Measurements from ENCODE around the gene UBXN4. TPM values are rescaled to one million over a fixed set of nuclear protein-coding genes. Genes with fewer than 3 reads are reported as not detected.
"Not testable (repeated sequence)": the region's sequence is repeated elsewhere in the genome, so short reads cannot be mapped to it uniquely, and the experiment has no call there.

The UBXN4 gene
- total RNA-seq, 3 donors from 2014 or later: 70.2 to 101 (median 89.1) TPM

DNA sequence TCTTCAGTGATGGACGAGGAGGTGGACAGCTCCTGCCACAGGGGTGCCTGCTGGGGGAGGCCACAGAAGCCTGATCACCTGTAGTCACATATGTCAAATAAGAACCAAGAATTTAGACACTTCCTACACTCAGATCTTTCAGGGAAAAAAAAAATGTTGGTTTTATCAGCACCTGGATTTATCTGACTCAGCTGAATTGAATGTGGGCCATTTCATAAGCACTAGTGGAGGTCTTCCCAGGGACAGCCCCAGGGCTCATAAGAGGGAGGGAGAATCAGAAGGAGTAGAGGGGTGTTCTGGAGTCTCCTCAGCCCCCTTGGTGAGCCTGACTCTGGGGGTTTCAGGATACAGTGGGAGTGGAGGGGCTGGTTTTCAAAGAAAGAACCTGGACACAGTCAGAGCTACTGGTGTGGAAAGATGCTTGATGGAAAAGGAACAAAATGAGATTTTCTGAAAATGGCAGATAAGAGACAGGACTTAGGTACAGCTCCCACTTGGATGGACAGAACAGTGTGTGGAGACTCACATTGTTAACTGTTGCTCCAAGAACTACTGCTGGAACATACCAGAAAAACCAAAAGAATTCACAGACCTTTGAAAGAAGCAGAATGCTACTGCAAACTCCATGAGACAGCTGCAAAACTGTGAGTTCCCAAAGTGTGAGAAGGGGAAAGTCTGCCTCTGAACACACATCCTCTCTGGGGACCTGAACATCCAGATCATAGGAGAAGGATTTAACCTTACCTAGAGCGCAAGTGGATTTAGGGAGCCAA is 49.9 kb downstream of the UBXN4 start:
- no peaks in the 10 kb centered on the region for H3K4me1 ChIP-seq
- no peaks in the 10 kb centered on the region for H3K9me3 ChIP-seq
- TF ChIP-seq POLR2AphosphoS5 (IDR thresholded peaks at IDR 0.05): no peak
- no peak for TF ChIP-seq POLR2A (IDR thresholded peaks at IDR 0.05)
- TF ChIP-seq, protein P1, sequence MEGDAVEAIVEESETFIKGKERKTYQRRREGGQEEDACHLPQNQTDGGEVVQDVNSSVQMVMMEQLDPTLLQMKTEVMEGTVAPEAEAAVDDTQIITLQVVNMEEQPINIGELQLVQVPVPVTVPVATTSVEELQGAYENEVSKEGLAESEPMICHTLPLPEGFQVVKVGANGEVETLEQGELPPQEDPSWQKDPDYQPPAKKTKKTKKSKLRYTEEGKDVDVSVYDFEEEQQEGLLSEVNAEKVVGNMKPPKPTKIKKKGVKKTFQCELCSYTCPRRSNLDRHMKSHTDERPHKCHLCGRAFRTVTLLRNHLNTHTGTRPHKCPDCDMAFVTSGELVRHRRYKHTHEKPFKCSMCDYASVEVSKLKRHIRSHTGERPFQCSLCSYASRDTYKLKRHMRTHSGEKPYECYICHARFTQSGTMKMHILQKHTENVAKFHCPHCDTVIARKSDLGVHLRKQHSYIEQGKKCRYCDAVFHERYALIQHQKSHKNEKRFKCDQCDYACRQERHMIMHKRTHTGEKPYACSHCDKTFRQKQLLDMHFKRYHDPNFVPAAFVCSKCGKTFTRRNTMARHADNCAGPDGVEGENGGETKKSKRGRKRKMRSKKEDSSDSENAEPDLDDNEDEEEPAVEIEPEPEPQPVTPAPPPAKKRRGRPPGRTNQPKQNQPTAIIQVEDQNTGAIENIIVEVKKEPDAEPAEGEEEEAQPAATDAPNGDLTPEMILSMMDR (IDR thresholded peaks at IDR 0.05): no peak
- H3K27ac ChIP-seq: no peak overlapping the region
- H3K36me3 ChIP-seq: no peaks in the 10 kb centered on the region
- no peak for DNase-seq (ENCODE audit: low spot score in 2 of 2)
- intact Hi-C loops (cut with DNase I; ENCODE audit: low total_unique reads): no loop called here
- no peaks in the 10 kb centered on the region for H3K27me3 ChIP-seq
- H3K4me3 ChIP-seq: no peak overlapping the region

DNA sequence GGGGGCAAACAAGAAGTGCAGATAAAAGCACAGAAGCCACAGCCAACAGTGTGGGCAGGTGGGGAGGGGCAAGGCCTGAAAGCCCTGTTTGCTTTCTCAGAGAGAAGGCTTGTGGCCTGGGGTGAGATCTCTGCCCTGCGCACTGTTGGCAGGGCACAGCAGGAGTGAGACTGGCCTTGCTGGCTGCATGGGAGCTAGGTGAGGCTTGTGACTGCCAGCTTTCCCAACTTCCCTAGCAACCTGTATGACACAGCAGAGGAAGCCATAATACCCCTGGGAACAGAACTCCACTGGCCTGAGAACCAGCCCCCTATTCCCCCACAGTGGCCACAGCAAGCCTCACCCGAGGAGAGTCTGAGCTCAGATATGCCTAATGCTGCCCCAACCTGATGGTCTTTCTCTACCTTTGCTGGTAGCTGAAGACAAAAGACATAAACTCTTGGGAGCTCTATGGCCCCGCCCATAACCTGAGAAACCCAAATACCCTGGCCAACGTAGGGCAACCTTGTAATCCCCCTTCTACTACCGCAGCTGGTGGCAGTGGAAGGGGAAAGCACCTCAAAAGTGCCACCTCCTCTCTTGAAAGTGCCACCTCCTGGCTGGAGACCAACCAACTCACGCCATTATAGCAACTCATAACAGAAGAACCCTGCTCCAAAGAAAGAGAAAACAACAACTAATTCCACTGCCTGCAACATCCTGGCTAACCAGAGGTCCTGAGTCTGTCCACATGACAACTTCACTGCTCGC is 50.9 kb downstream of the UBXN4 start:
- TF ChIP-seq POLR2A (IDR thresholded peaks at IDR 0.05) (no peak), POLR2AphosphoS5 (IDR thresholded peaks at IDR 0.05) (no peak)
- TF ChIP-seq, protein P1 (IDR thresholded peaks at IDR 0.05): no peak
- no peak for DNase-seq (ENCODE audit: low spot score in 2 of 2)
- no peaks in the 10 kb centered on the region for H3K36me3 ChIP-seq
- no peak overlapping the region for H3K27ac ChIP-seq
- intact Hi-C loops (cut with DNase I; ENCODE audit: low total_unique reads): no loop called here
- no peaks in the 10 kb centered on the region for H3K4me1 ChIP-seq
- H3K9me3 ChIP-seq: no peaks in the 10 kb centered on the region
- H3K27me3 ChIP-seq: no peaks in the 10 kb centered on the region
- no peak overlapping the region for H3K4me3 ChIP-seq

GRCh38 chr2:135795641-135796040 is 54.0 kb downstream of the UBXN4 start:
- DNase-seq (ENCODE audit: low spot score in 2 of 2); H3K27me3 ChIP-seq; H3K4me1 ChIP-seq; H3K36me3 ChIP-seq; H3K9me3 ChIP-seq; H3K27ac ChIP-seq; H3K4me3 ChIP-seq; intact Hi-C loops (cut with DNase I; ENCODE audit: low total_unique reads): not testable (repeated sequence)

DNA sequence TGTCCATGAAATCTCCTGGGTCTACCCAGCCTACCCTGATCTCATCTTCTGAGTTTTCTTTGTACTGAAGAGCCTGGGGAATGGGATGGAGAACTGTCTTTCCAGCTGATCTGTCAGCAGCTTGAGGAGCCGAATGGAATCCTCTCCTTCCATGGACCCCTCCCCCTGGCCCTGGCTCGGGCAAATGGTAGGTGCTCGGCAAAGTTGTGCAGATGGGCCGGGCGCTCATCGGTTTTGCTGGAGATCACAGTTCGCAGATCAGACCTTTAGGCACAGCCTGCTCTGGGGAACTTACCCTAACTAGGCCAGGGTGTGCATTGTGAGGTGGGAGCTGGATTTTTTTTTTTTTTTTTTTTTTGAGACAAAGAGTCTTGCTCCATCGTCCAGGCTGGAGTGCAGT is 55.0 kb downstream of the UBXN4 start:
- H3K4me3 ChIP-seq: no peak overlapping the region
- H3K36me3 ChIP-seq: no peaks in the 10 kb centered on the region
- H3K4me1 ChIP-seq: no peaks in the 10 kb centered on the region
- TF ChIP-seq POLR2A (IDR thresholded peaks at IDR 0.05): no peak
- TF ChIP-seq POLR2AphosphoS5 (IDR thresholded peaks at IDR 0.05): no peak
- TF ChIP-seq, protein P1 (IDR thresholded peaks at IDR 0.05): no peak
- no peak for DNase-seq (ENCODE audit: low spot score in 2 of 2)
- no peaks in the 10 kb centered on the region for H3K9me3 ChIP-seq
- no peaks in the 10 kb centered on the region for H3K27me3 ChIP-seq
- no peak overlapping the region for H3K27ac ChIP-seq
- intact Hi-C loops (cut with DNase I; ENCODE audit: low total_unique reads): no loop called here

DNA sequence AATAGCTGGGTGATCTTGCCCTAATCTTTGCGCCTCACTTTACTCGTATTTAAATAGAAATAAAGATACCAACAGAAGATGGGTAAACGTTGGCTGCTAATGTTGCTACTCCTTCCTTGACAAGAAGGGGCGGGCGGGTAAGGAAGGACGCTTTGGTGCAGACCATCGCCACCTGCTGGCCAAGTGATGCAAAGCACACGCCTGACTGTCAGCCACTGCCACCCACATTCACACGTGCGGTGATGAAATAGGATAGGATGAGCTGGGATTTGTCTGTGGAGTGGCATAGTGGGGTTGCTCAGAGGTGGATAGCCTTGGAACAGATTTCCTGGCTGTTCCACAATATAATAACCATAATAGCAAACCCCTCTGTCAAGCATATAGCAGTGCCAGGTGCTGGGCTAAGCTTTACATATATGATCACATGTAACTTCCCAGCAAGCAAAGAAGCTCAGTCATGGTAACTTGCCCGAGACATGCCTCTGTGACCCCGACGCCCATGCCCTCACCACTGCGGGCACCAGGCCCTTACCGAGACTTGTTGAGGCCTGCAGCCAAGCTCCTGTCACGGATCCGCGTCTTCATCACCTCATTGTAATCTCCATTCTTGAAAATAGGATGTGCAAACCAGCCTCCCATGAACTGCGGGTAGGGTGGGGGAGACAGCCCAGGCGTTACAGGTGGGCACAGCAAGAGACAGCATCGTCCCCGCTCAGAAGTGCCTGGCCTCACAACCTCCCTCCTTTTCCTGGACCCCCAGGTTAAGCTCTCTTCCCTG is 56.0 kb downstream of the UBXN4 start:
- Histone ChIP-seq H3K9me3 (no peaks in the 10 kb centered on the region), H3K4me1 (no peaks in the 10 kb centered on the region), H3K36me3 (no peaks in the 10 kb centered on the region), H3K4me3 (no peak overlapping the region), H3K27me3 (no peaks in the 10 kb centered on the region), H3K27ac (no peak overlapping the region)
- intact Hi-C loops (cut with DNase I; ENCODE audit: low total_unique reads): no loop called here
- TF ChIP-seq, protein P1 (IDR thresholded peaks at IDR 0.05): peak; percentile 10 to 64 (median 57)
- TF ChIP-seq POLR2A (IDR thresholded peaks at IDR 0.05): no peak
- DNase-seq (ENCODE audit: low spot score in 2 of 2): peak in 1 of 2 donors; percentile 32
